ENCODE data around the gene RAC3. TPM values are rescaled to one million over a fixed set of nuclear protein-coding genes. Genes with fewer than 3 reads are reported as not detected.

The RAC3 gene
- total and polyA plus RNA-seq, 9 of the 15 experiments (the other 6 are each of a cell fraction or from before 2014, with no cell fraction given) = 0.23 to 292 (median 118) TPM

DNA sequence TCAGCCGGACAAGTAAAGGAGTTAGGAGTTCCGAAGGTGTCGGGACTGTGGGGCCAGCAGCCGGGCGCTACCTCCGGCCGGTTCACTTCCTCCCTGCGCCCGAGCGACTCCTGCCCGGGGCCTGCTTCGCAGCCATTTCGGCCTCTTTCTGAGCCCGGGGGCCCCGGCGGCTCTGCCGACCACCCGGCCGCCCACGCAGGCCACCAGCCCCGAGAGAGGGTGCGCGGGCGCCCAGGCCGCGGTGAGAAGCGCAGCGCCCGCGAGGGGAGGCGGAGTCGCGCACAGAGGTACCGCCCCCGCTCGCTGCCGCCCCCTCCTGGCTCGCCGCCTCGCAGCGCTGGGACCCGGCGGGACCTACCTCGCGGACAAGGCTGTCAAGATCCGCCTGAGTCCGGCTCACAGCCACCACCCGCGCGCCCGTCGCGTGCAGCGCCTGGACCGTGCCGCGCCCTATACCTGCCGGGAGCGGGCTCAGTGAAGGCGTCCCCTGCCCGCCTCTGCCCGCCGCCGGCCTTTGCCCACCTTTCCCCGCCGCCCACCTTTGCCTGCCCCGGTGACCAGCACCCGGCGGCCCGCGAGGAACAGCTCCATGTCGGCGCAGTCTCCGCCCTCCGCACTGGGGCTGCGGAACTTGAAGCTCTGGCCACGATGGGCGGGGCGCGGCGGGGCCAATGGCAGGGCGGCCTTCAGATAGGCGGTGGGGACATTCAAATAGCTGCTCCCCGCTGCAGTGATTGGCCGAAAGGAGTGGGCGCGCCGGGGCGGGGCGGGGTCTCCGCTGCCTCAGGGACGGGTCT is 5.8 kb downstream of the RAC3 start, which contains the start of gene DCXR (continued):
- 0 out of 2 replicates have a peak, but pooled peaks have one; percentile 17 for TF ChIP-seq ZKSCAN1 (IDR thresholded peaks at IDR 0.05; ENCODE audit: low read depth, low read length)
- peak in 1 of 2 experiments; percentile 52; a peak in 1 of 4 replicates for TF ChIP-seq TRIM24 (IDR thresholded peaks at IDR 0.05)
- TF ChIP-seq JUN (IDR thresholded peaks at IDR 0.05; ENCODE audit: borderline replicate concordance, low read depth, low read length) = peak; percentile 13; the same call in 1 of the 2 replicates
- no peak for TF ChIP-seq JUN (CRISPR knock-in tag; IDR thresholded peaks at IDR 0.05; ENCODE audit: borderline replicate concordance)
- TF ChIP-seq, protein P1, sequence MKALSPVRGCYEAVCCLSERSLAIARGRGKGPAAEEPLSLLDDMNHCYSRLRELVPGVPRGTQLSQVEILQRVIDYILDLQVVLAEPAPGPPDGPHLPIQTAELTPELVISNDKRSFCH (CRISPR knock-in tag; IDR thresholded peaks at IDR 0.05) = no peak
- TF ChIP-seq, protein P1 (tag; IDR thresholded peaks at IDR 0.05) = peak; percentile 60; the same call in 1 of the 2 replicates
- TF ChIP-seq CTBP1 (IDR thresholded peaks at IDR 0.05; ENCODE audit: borderline replicate concordance) = peak; percentile 99
- peak; percentile 85 for TF ChIP-seq FIP1L1 (IDR thresholded peaks at IDR 0.05; ENCODE audit: low read depth, low read length, poor library complexity, severe bottlenecking)
- no peak; the same call in 1 of the 2 replicates for TF ChIP-seq FOXM1 (IDR thresholded peaks at IDR 0.05; ENCODE audit: low read depth)
- 0 out of 2 replicates have a peak, but pooled peaks have one; percentile 32 for TF ChIP-seq FOXM1 (CRISPR knock-in tag; IDR thresholded peaks at IDR 0.05; ENCODE audit: low read depth)
- peak; percentile 97 for TF ChIP-seq ZFX (CRISPR knock-in tag; IDR thresholded peaks at IDR 0.05)
- TF ChIP-seq, protein P2, sequence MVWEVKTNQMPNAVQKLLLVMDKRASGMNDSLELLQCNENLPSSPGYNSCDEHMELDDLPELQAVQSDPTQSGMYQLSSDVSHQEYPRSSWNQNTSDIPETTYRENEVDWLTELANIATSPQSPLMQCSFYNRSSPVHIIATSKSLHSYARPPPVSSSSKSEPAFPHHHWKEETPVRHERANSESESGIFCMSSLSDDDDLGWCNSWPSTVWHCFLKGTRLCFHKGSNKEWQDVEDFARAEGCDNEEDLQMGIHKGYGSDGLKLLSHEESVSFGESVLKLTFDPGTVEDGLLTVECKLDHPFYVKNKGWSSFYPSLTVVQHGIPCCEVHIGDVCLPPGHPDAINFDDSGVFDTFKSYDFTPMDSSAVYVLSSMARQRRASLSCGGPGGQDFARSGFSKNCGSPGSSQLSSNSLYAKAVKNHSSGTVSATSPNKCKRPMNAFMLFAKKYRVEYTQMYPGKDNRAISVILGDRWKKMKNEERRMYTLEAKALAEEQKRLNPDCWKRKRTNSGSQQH (CRISPR knock-in tag; IDR thresholded peaks at IDR 0.05) = 0 out of 2 replicates have a peak, but pooled peaks have one; percentile 20
- no peak for TF ChIP-seq ZNF586 (CRISPR knock-in tag; conservative IDR thresholded peaks at IDR 0.05)
- peak; percentile 85 for TF ChIP-seq GABPB1 (CRISPR knock-in tag; IDR thresholded peaks at IDR 0.05)
- peak; percentile 88; the same call in 1 of the 2 replicates for TF ChIP-seq PHF8 (IDR thresholded peaks at IDR 0.05; ENCODE audit: borderline replicate concordance, low read length)
- TF ChIP-seq TFAP4 (CRISPR knock-in tag; IDR thresholded peaks at IDR 0.05; ENCODE audit: borderline replicate concordance) = peak; percentile 84
- TF ChIP-seq MAX (CRISPR knock-in tag; IDR thresholded peaks at IDR 0.05) = peak; percentile 97
- 0 out of 2 replicates have a peak, but pooled peaks have one; percentile 6 for TF ChIP-seq TEAD4 (IDR thresholded peaks at IDR 0.05; ENCODE audit: low read length)
- TF ChIP-seq TEAD4 (CRISPR knock-in tag; IDR thresholded peaks at IDR 0.05; ENCODE audit: borderline replicate concordance) = no peak; the same call in 1 of the 2 replicates
- TF ChIP-seq CREM (IDR thresholded peaks at IDR 0.05; ENCODE audit: low read depth) = peak; percentile 61; the same call in 1 of the 2 replicates

Measured in K562 (cell line).